Measurements from ENCODE around the gene TANC1. TPM values are rescaled to one million over a fixed set of nuclear protein-coding genes. Genes with fewer than 3 reads are reported as not detected.

Gene TANC1
- total and polyA plus RNA-seq, 2 experiments from 2014 or later, result 2.8 to 9.5 TPM

GRCh38 chr2:158953926-158954763 is 14.3 kb upstream of the TANC1 start:
- Mint-ChIP-seq H3K36me3 (ENCODE audit: low read depth) (no peaks in the 10 kb centered on the region), H3K27ac (no peak overlapping the region), H3K4me3 (no peak overlapping the region), H3K27me3 (ENCODE audit: insufficient read depth, low read depth, poor library complexity) (peaks cover 5% of the 10 kb centered on the region), H3K4me1 (peaks cover 2% of the 10 kb centered on the region; the same call in 1 of the 3 replicates), H3K9me3 (no peaks in the 10 kb centered on the region)
- DNase-seq (ENCODE audit: low spot score) (no peak), ATAC-seq (no peak)
- Histone ChIP-seq H3K27me3 (ENCODE audit: insufficient read depth) (no peaks in the 10 kb centered on the region), H3K4me3 (no peak overlapping the region), H2AFZ (no peak overlapping the region), H3K9me2 (ENCODE audit: insufficient read depth) (no peaks in the 10 kb centered on the region), H3F3A (replicated peaks; ENCODE audit: low read depth) (no peaks in the 10 kb centered on the region), H3K4me2 (no peak overlapping the region), H3K4me1 (ENCODE audit: insufficient read depth) (no peaks in the 10 kb centered on the region), H4K20me1 (replicated peaks; ENCODE audit: insufficient read depth) (no peaks in the 10 kb centered on the region), H3K79me2 (replicated peaks; ENCODE audit: insufficient read depth) (no peaks in the 10 kb centered on the region), H3K36me3 (ENCODE audit: insufficient read depth) (no peaks in the 10 kb centered on the region), H3K27ac (ENCODE audit: low read depth) (no peak overlapping the region)
- no peak for TF ChIP-seq REST (IDR thresholded peaks at IDR 0.05; ENCODE audit: unreplicated experiment)
- TF ChIP-seq POLR2AphosphoS5 (IDR thresholded peaks at IDR 0.05; ENCODE audit: low read depth), result no peak
- TF ChIP-seq ZNF114 (CRISPR knock-in tag; IDR thresholded peaks at IDR 0.05), result no peak
- no peak for TF ChIP-seq CTCF (conservative IDR thresholded peaks at IDR 0.05; ENCODE audit: low read depth in 2 of 2)
- no peak for TF ChIP-seq EZH2 (IDR thresholded peaks at IDR 0.05; ENCODE audit: low read depth, unreplicated experiment)

- Histone ChIP-seq H4K20me1 (replicated peaks; ENCODE audit: insufficient read depth) (no peaks in the 10 kb centered on the region), H3K4me2 (no peak overlapping the region), H2AFZ (no peak overlapping the region; the same call in 1 of the 2 replicates), H3K9me2 (ENCODE audit: insufficient read depth) (no peaks in the 10 kb centered on the region), H3F3A (replicated peaks; ENCODE audit: low read depth) (no peaks in the 10 kb centered on the region), H3K4me1 (ENCODE audit: insufficient read depth) (no peaks in the 10 kb centered on the region), H3K36me3 (ENCODE audit: insufficient read depth) (no peaks in the 10 kb centered on the region), H3K27ac (ENCODE audit: low read depth) (no peak overlapping the region), H3K4me3 (no peak overlapping the region), H3K79me2 (replicated peaks; ENCODE audit: insufficient read depth) (no peaks in the 10 kb centered on the region), H3K27me3 (ENCODE audit: insufficient read depth) (no peaks in the 10 kb centered on the region)
- Mint-ChIP-seq H3K4me3 (no peak overlapping the region), H3K4me1 (no peaks in the 10 kb centered on the region), H3K27ac (no peak overlapping the region), H3K9me3 (no peaks in the 10 kb centered on the region), H3K36me3 (ENCODE audit: low read depth) (no peaks in the 10 kb centered on the region), H3K27me3 (ENCODE audit: insufficient read depth, low read depth, poor library complexity) (peaks cover 5% of the 10 kb centered on the region)
- ATAC-seq (no peak), DNase-seq (ENCODE audit: low spot score) (no peak)
- TF ChIP-seq POLR2AphosphoS5 (IDR thresholded peaks at IDR 0.05; ENCODE audit: low read depth), result no peak
- no peak for TF ChIP-seq ZNF462 (CRISPR knock-in tag; IDR thresholded peaks at IDR 0.05)
- no peak for TF ChIP-seq EZH2phosphoT487 (IDR thresholded peaks at IDR 0.05; ENCODE audit: unreplicated experiment)
- no peak for TF ChIP-seq ZNF114 (CRISPR knock-in tag; IDR thresholded peaks at IDR 0.05)
- no peak for TF ChIP-seq STAT1 (IDR thresholded peaks at IDR 0.05; ENCODE audit: unreplicated experiment)
- TF ChIP-seq CREB1 (CRISPR knock-in tag; IDR thresholded peaks at IDR 0.05; ENCODE audit: low read depth), result no peak
Measured at GRCh38 chr2:158955842-158956365, 12.5 kb upstream of the TANC1 start.
